ENCODE results near the gene FAM8A1. TPM values are rescaled to one million over a fixed set of nuclear protein-coding genes. Genes with fewer than 3 reads are reported as not detected.

FAM8A1 gene
- total RNA-seq, 4 donors from 2014 or later: 28.1 to 41.4 (median 37.5) TPM

DNA sequence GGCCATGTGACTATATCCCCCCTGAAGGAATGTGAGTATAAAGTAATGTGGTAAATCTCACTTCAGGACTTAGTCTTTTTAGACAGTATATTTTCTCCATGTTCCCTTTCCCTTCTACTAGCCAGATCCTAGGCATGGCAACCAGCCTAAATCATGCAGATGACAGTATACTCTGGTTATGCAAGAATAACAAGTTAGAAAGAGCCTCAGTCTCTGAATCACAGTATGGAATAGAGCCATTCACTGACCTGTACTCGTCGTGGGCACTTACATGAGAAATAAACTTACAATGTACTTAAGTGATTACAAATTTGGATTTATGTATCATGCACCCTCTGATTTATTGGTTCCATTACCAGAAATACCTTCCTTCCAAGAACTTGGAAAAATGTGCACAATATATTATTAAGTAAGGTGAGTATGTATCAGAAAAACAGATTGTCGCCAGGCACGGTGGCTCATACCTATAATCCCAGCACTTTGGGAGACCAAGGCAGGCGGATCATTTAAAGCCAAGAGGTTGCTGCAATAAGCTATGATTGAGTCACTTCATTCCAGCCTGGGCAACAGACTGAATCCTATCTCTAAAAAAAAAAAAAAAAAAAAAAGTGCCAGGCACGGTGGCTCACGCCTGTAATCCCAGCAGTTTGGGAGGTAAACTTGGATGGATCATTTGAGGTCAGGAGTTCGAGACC, 25.1 kb upstream of the FAM8A1 start:
- TF ChIP-seq, protein P1, sequence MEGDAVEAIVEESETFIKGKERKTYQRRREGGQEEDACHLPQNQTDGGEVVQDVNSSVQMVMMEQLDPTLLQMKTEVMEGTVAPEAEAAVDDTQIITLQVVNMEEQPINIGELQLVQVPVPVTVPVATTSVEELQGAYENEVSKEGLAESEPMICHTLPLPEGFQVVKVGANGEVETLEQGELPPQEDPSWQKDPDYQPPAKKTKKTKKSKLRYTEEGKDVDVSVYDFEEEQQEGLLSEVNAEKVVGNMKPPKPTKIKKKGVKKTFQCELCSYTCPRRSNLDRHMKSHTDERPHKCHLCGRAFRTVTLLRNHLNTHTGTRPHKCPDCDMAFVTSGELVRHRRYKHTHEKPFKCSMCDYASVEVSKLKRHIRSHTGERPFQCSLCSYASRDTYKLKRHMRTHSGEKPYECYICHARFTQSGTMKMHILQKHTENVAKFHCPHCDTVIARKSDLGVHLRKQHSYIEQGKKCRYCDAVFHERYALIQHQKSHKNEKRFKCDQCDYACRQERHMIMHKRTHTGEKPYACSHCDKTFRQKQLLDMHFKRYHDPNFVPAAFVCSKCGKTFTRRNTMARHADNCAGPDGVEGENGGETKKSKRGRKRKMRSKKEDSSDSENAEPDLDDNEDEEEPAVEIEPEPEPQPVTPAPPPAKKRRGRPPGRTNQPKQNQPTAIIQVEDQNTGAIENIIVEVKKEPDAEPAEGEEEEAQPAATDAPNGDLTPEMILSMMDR (IDR thresholded peaks at IDR 0.05; ENCODE audit: low read depth): no peak

DNA sequence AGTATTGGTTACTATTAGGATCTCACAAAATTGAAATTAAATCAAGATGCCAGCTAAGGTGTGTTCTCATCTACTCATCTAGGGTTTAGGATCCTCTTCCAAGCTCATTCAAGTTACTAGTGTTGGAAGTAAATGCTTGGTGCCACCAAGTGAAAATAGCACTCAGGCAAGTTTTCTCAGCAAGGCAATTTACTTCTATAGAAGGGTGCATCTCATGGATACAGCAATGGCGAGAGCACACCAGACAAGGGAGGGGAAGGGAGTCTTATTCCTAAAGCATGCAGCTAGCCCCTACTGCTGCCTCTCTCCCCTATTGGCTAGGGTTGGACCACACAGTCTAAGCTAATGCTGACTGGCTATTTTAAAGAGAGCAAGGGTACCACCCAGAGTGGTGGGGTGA, 23.0 kb upstream of the FAM8A1 start:
- TF ChIP-seq, protein P1 (IDR thresholded peaks at IDR 0.05; ENCODE audit: low read depth): no peak

DNA sequence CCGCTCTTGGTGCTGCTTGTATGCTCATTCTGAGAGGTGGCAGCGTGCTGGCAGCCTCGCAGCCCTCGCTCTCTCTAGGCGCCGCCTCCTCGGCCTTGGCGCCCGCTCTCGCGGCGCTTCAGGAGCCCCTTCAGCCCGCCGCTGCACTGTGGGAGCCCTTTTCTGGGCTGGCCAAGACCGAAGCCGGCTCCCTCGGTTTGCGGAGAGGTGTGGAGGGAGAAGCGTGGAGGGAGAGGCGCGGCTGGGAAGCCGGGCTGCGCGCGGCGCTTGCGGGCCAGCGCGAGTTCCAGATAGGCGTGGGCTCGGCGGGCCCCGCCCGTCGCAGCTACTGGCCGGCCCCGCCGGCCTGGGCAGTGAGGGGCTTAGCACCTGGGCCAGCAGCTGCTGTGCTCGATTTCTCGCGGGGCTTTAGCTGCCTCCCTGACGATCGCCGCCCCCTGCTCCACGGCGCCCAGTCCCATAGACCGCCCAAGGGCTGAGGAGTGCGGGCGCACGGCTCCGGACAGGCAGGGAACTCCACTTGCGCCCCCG, 19.5 kb upstream of the FAM8A1 start:
- TF ChIP-seq, protein P1 (IDR thresholded peaks at IDR 0.05; ENCODE audit: low read depth): no peak

DNA sequence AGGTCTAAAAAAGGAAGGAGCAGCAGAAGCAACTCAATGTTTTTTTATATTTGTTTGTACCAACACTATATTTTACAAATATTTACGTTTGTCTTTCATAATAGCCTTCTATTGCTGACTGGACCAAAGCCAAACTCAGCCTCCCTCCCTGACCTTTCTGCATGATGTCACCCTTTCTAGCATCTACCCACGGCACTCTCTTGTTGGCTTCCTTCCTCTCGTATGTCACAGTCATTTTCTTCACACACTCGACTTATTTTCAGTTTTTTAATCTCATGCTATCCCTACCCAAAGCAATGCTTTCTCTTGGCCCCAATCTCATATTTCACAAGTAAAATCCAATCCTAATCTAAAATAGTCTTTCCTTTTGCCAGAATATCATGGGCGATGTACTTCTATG, 16.3 kb upstream of the FAM8A1 start:
- TF ChIP-seq, protein P1 (IDR thresholded peaks at IDR 0.05; ENCODE audit: low read depth): no peak

DNA sequence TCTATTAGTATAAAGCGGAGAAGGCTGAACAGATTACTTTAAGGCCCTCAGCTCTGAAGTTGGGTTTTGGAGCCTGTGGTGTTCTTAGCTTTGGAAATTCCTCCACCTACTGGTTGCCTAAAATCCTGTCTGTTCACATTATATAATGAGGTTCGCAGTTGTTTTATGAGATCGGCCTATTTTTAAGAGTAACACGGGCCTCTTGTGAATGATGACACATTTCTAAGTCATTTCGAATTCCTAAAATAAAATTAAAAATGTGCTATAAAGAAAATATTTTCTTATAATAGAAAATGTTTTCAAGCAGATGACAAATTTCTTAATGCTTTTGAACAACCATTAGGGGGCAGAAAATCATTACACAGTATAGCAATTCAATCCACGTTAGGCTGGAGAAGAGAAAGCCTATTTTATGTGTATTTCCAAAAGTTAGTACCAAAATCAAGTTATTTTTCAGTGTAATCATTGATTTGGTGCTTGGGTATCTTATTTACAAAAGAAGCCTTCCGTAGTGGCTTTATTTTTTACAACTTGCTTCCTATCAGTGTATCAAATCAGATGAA, 15.8 kb upstream of the FAM8A1 start:
- TF ChIP-seq, protein P1 (IDR thresholded peaks at IDR 0.05; ENCODE audit: low read depth): no peak

DNA sequence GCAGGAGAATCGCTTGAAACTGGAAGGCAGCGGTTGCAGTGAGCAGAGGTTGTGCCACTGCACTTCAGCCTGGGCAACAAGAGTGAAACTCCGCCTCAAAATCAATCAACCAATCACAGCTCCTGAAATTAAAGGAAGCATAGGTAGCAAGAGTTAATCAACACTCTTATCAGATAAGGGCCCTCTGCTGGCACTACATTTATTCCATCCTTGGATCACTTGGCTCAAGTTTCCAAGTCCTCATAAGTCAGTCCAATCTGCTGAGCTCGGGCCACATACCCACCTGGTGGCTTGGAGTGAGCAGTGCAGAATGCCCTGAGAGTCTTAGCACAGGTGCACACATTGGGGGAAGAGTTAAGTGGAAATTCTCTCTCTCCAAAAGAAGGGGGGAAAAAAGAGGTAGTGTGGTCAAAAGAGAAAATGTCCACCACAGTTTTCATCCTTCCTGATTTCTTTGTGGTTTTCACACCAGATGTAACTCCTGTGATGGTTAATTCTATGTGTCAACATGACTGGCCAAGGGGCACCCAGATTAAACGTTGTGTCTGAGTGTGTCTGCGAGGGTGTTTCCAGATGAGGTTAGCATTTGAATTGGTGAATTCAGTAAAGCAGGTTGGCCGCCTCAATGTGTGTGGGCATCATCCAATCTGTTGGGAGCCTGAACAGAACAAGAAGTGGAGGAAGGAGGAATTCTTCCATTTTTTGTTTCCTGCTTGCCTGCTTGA, 14.2 kb upstream of the FAM8A1 start:
- TF ChIP-seq, protein P1 (IDR thresholded peaks at IDR 0.05; ENCODE audit: low read depth): no peak

DNA sequence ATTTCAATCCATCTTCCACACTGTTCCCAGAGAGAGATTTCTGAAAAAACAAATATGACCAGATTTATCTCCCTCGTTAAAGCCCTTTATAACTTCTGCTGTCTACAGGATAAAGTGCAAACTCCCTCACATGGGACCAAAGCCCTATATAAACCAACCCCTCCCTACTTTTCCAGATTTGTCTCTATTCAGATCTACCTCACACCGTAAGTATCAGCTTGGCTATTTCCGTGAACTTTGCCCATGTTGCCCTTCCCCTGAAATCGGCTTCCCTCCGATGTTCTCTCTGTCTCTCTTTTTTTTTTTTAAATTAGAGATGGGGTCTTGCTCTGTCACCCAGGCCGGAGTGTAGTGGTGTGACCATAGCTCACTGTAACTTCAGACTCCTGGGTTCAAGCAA, 12.1 kb upstream of the FAM8A1 start:
- TF ChIP-seq, protein P1 (IDR thresholded peaks at IDR 0.05; ENCODE audit: low read depth): no peak
